ENCODE data around the gene OPN1SW.

OPN1SW gene

GRCh38 chr7:128775744-128776474, at the start of gene OPN1SW:
TSS of gene OPN1SW (minus strand) at chr7:128775794. CDS start at chr7:128775781, 13 bp downstream.
- H3K4me3 ChIP-seq (ENCODE audit: low read depth, low read length), result no peak within 1 kb of the TSS
- TF ChIP-seq CTCF (IDR thresholded peaks at IDR 0.05; ENCODE audit: borderline replicate concordance, insufficient read depth, low read depth, low read length), result no peak

- no peak for TF ChIP-seq CTCF (IDR thresholded peaks at IDR 0.05; ENCODE audit: borderline replicate concordance, insufficient read depth, low read depth, low read length)
Observed at GRCh38 chr7:128821724-128822123, 46.1 kb upstream of the OPN1SW start.

GRCh38 chr7:128818694-128819093, 43.1 kb upstream of the OPN1SW start:
- TF ChIP-seq CTCF (IDR thresholded peaks at IDR 0.05; ENCODE audit: borderline replicate concordance, insufficient read depth, low read depth, low read length), result no peak
- H3K4me3 ChIP-seq (ENCODE audit: low read depth, low read length), result no peak overlapping the region

More at GRCh38 chr7:128821724-128822123, 46.1 kb upstream of the OPN1SW start:
- H3K4me3 ChIP-seq (ENCODE audit: low read depth, low read length), result no peak overlapping the region

- no peak overlapping the region for H3K4me3 ChIP-seq (ENCODE audit: low read depth, low read length)
- no peak for TF ChIP-seq CTCF (IDR thresholded peaks at IDR 0.05; ENCODE audit: borderline replicate concordance, insufficient read depth, low read depth, low read length)
Observed at GRCh38 chr7:128815289-128815942, 39.8 kb upstream of the OPN1SW start.

GRCh38 chr7:128814499-128814898, 38.9 kb upstream of the OPN1SW start:
- H3K4me3 ChIP-seq (ENCODE audit: low read depth, low read length), result no peak overlapping the region
- no peak for TF ChIP-seq CTCF (IDR thresholded peaks at IDR 0.05; ENCODE audit: borderline replicate concordance, insufficient read depth, low read depth, low read length)

GRCh38 chr7:128812514-128813168, 37.0 kb upstream of the OPN1SW start:
- no peak overlapping the region for H3K4me3 ChIP-seq (ENCODE audit: low read depth, low read length)
- TF ChIP-seq CTCF (IDR thresholded peaks at IDR 0.05; ENCODE audit: borderline replicate concordance, insufficient read depth, low read depth, low read length), result no peak

Data from GM12875 (cell line).